Activated CD4-positive, alpha-beta memory T cell treated with anti-CD3 and anti-CD28 coated beads, Interleukin-2, amount 10 ng/mL, durations not matched to agents 7 days and 5 days (primary cell): ENCODE measurements around the gene CCS. TPM values are rescaled to one million over a fixed set of nuclear protein-coding genes. Genes with fewer than 3 reads are reported as not detected.
A peak's percentile ranks its signal among the peaks of the same experiment; 100 is the strongest.
"Not testable (repeated sequence)": the region's sequence is repeated elsewhere in the genome, so short reads cannot be mapped to it uniquely, and the experiment has no call there.

ENCODE experiments used
- CTCF ChIA-PET: fragments of 350-600 bp; sonication (Branson Sonifier 250); formaldehyde crosslinking; loops from one replicate; lab custom pipeline; 2021; ENCODE audit warnings: antibody characterized with exemption, inconsistent platforms; lab: Charles Lee
- POLR2A ChIA-PET: fragments of 350-600 bp; sonication (Branson Sonifier 250); formaldehyde crosslinking; loops from one replicate; lab custom pipeline; 2021; ENCODE audit warnings: antibody characterized with exemption; lab: Charles Lee
- DNase-seq: peaks from one replicate; pipeline ENCODE4 v3.0.0-alpha.2; 2020
- H3K27ac Mint-ChIP-seq: one replicate; pipeline ENCODE4 v1.8.0; 2021; ENCODE audit warnings: mild to moderate bottlenecking, mixed read lengths
- H3K27me3 Mint-ChIP-seq: one replicate; pipeline ENCODE4 v1.8.0; 2021; ENCODE audit warnings: mixed read lengths
- H3K36me3 Mint-ChIP-seq: one replicate; pipeline ENCODE4 v1.8.0; 2021; ENCODE audit warnings: low read depth, mixed read lengths
- H3K4me1 Mint-ChIP-seq: one replicate; pipeline ENCODE4 v1.8.0; 2021; ENCODE audit warnings: mixed read lengths
- H3K4me3 Mint-ChIP-seq: one replicate; pipeline ENCODE4 v1.8.0; 2021; ENCODE audit warnings: mild to moderate bottlenecking, mixed read lengths
- H3K9me3 Mint-ChIP-seq: one replicate; pipeline ENCODE4 v1.8.0; 2021; ENCODE audit warnings: mixed read lengths
- total RNA-seq, 2 experiments: library from RNA; stranded (reverse); gene quantifications; one replicate each; pipeline ENCODE4 v1.2.3, GENCODE V29; 2021

The CCS gene
- total RNA-seq, 2 experiments from 2014 or later, result 32.8 to 33.2 TPM

DNA sequence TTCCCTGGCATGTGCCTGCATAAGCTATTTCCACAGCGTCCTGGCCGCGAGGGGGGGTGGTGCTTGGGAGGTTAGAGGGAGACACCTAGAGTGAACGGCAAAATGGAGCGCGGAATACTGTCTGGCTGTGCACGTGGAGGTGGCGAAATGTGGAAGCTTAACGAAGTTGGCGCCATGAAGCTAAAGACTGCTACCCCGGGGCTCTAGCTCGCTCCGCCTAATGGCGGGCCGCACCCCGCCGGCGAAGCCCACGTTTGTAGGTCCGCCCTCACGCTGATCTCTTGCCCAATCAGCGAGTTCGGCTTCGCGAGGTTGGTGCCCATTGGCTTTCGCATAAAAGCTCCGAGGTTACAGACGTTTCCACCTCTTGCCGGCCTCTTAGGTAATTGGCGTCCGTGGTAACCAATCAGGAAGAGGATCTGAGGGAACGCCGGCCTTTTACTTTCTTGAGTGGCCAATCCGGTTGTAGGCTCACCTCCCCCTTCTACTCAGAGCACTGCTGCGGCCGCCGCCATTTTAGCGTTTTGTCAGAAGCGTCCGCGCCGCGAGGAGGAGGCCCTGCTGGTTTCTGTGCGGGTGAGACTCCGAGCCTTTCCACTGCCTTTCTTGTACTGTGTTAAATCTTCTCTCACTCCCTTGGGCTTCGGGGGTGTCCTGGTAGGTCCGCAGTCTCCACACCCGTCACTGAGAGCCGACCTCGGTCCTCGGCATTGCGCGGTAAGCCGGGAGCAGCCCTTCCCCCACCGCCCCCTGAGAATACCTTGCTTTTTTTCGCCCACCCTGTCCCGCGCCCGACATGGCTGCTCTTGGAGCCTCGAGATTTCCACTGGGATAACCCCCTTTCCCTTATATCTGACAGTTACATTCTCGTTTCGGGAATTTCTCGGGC is 45.4 kb downstream of the CCS start, which contains the start of gene RBM4:
TSS of gene RBM4 (plus strand) at position 527 of the 889 bp plus-strand sequence. CDS start 1,009 bp downstream, outside the sequence.
- no peaks in the 10 kb centered on the region for H3K9me3 Mint-ChIP-seq
- no peaks in the 10 kb centered on the region for H3K27me3 Mint-ChIP-seq
- peaks cover 60% of the 10 kb centered on the region for H3K4me1 Mint-ChIP-seq
- H3K36me3 Mint-ChIP-seq, result peaks cover 71% of the 10 kb centered on the region
- ChIA-PET CTCF (interaction anchor here (0.7 to 3.2 kb wide), 21 partner anchors 9 to 349 kb away, joined by 3 to 26 read pairs (median 4); partner anchors contain the start of genes CCDC87, CCS, PC and RBM14), POLR2A (interaction anchor here (0.7 to 9.3 kb wide), 32 partner anchors 8 to 601 kb away, joined by 3 to 125 read pairs (median 4); partner anchors contain the start of genes ACTN3, BBS1, BRMS1 and CCDC87)
- DNase-seq, result peak; percentile 98
- peak within 1 kb of the TSS; percentile 91 for H3K4me3 Mint-ChIP-seq
- H3K27ac Mint-ChIP-seq, result peak within 1 kb of the TSS; percentile 91

DNA sequence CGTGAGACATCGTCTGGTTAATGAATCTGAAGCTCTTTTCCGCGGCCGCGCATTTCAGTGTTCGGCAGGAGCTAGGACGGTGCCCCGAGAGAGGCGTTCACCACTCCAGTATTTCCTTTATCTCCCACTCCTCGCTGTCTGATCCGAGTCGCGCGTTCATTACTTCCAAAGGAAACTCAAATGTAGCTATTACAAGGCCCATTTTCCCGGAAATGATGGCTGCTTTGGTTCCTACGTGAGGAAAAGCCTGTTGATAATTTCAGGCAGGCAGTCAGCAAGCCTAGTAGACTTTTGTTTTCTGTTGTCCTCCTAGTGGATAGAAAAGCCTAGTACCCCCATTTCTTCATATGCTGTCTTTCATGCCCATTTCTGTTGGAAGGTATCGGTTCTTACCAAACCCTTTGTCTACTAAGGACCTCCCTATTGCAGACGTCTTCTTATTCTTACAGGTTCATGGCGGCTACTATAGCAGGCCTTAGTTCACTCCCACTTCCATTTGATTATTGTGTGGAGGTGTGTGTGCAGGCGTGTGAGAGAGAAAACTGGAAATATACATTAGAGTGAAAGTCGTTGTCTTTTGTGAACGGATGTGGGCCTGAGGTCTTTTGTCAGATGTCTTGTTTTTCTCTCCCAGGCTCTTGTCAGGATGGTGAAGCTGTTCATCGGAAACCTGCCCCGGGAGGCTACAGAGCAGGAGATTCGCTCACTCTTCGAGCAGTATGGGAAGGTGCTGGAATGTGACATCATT is 46.3 kb downstream of the CCS start:
- Mint-ChIP-seq H3K27ac (peak overlapping the region; percentile 91), H3K36me3 (peaks cover 77% of the 10 kb centered on the region), H3K4me3 (peak overlapping the region; percentile 91), H3K9me3 (no peaks in the 10 kb centered on the region), H3K27me3 (no peaks in the 10 kb centered on the region), H3K4me1 (peaks cover 68% of the 10 kb centered on the region)
- POLR2A ChIA-PET, result interaction anchor here (1.2 to 9.3 kb wide), 24 partner anchors 9 to 600 kb away, joined by 3 to 125 read pairs (median 8); partner anchors contain the start of genes ACTN3, BBS1, CCDC87 and CCS
- DNase-seq, result peak; percentile 34
- CTCF ChIA-PET, result interaction anchor here (0.9 to 3.2 kb wide), 13 partner anchors 9 to 230 kb away, joined by 3 to 26 read pairs (median 7); partner anchors contain the start of genes CCDC87, CCS, RBM14 and RBM4B

GRCh38 chr11:66639814-66640340 is 46.9 kb downstream of the CCS start:
- Mint-ChIP-seq H3K4me3 (peak overlapping the region; percentile 91), H3K4me1 (peaks cover 72% of the 10 kb centered on the region), H3K36me3 (peaks cover 77% of the 10 kb centered on the region), H3K27ac (peak overlapping the region; percentile 91)
- not testable (repeated sequence) for H3K9me3 Mint-ChIP-seq, DNase-seq, H3K27me3 Mint-ChIP-seq
- CTCF ChIA-PET, result interaction anchor here (2.4 kb wide), 1 partner anchor 47 kb away, joined by 8 read pairs; the partner anchor contains the start of genes CCDC87 and CCS
- POLR2A ChIA-PET, result interaction anchor here (1.0 to 9.3 kb wide), 13 partner anchors 10 to 600 kb away, joined by 3 to 125 read pairs (median 18); partner anchors contain the start of genes ACTN3, CCDC87, CCS and DPP3

DNA sequence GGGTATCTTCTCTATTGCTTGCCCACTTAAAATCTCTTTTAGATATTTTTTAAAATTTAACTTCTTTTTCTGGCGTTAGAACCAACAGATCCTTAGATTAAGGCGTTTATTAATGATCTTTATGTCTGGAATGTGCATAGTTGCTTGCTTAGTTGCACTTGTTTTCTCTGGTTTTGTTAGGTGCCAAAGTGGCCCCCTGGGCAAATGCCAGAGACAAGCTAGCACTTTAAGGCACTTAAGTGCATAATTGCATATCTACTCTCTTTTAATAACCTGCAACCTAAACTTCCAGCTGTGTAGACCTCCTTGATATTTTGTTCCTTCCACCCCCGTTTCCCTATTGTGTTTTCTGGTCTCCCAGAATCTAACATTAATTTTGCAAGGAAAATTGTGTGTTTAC is 48.8 kb downstream of the CCS start:
- H3K4me3 Mint-ChIP-seq, result peak overlapping the region; percentile 45
- CTCF ChIA-PET, result interaction anchor here (1.6 kb wide), 1 partner anchor 12 kb away, joined by 3 read pairs; no protein-coding TSS in a partner anchor
- H3K27me3 Mint-ChIP-seq, result no peaks in the 10 kb centered on the region
- H3K27ac Mint-ChIP-seq, result no peak overlapping the region
- H3K4me1 Mint-ChIP-seq, result peaks cover 87% of the 10 kb centered on the region
- DNase-seq, result no peak
- no peaks in the 10 kb centered on the region for H3K9me3 Mint-ChIP-seq
- peaks cover 96% of the 10 kb centered on the region for H3K36me3 Mint-ChIP-seq
- POLR2A ChIA-PET, result interaction anchor here (1.2 to 9.3 kb wide), 3 partner anchors 19 to 25 kb away, joined by 3 to 125 read pairs (median 18); no protein-coding TSS in a partner anchor

DNA sequence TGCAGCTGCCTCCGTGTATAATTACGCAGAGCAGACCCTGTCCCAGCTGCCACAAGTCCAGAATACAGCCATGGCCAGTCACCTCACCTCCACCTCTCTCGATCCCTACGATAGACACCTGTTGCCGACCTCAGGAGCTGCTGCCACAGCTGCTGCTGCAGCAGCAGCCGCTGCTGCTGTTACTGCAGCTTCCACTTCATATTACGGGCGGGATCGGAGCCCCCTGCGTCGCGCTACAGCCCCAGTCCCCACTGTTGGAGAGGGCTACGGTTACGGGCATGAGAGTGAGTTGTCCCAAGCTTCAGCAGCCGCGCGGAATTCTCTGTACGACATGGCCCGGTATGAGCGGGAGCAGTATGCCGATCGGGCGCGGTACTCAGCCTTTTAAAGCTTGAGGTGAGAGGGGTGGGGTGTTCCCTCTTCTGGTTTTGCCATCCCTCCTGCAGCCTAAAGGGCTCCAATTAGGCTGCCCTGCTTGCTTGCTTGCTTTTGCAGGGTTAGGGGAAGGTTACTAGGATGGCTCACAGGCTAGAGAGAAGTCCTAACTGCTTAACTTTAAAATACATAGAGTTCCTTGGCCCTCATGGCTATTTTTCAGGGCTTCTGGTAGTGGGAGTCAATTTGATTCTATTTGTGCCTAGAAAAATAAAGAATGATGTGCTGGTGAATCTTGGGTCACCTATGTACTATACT is 50.9 kb downstream of the CCS start:
- no peaks in the 10 kb centered on the region for H3K27me3 Mint-ChIP-seq
- no peak overlapping the region for H3K4me3 Mint-ChIP-seq
- ChIA-PET CTCF (no interaction called here), POLR2A (interaction anchor here (0.9 to 9.3 kb wide), 2 partner anchors 9 to 21 kb away, joined by 3 to 125 read pairs; no protein-coding TSS in a partner anchor)
- no peak for DNase-seq
- peaks cover 93% of the 10 kb centered on the region for H3K36me3 Mint-ChIP-seq
- H3K9me3 Mint-ChIP-seq, result no peaks in the 10 kb centered on the region
- peaks cover 84% of the 10 kb centered on the region for H3K4me1 Mint-ChIP-seq
- no peak overlapping the region for H3K27ac Mint-ChIP-seq

- Mint-ChIP-seq H3K4me1 (peaks cover 63% of the 10 kb centered on the region), H3K27ac (no peak overlapping the region), H3K9me3 (no peaks in the 10 kb centered on the region), H3K27me3 (no peaks in the 10 kb centered on the region), H3K4me3 (no peak overlapping the region), H3K36me3 (peaks cover 86% of the 10 kb centered on the region)
- DNase-seq, result no peak
- CTCF ChIA-PET, result interaction anchor here (0.9 to 1.6 kb wide), 2 partner anchors 13 to 31 kb away, joined by 5 to 6 read pairs; partner anchors contain the start of gene RBM4B
- POLR2A ChIA-PET, result interaction anchor here (1.1 to 7.3 kb wide), 3 partner anchors 8 to 30 kb away, joined by 3 to 45 read pairs (median 12); partner anchors contain the start of genes RBM14 and RBM4
Observed at GRCh38 chr11:66646828-66647227, 53.8 kb downstream of the CCS start.

GRCh38 chr11:66649903-66650302 is 56.9 kb downstream of the CCS start:
- peaks cover 38% of the 10 kb centered on the region for H3K4me1 Mint-ChIP-seq
- no peak overlapping the region for H3K4me3 Mint-ChIP-seq
- ChIA-PET POLR2A (interaction anchor here (1.7 to 7.3 kb wide), 2 partner anchors 11 to 33 kb away, joined by 5 to 45 read pairs; partner anchors contain the start of genes RBM14 and RBM4), CTCF (interaction anchor here (0.9 to 3.1 kb wide), 4 partner anchors 10 to 70 kb away, joined by 3 to 9 read pairs (median 5); partner anchors contain the start of genes RBM4 and RBM4B)
- no peaks in the 10 kb centered on the region for H3K9me3 Mint-ChIP-seq
- no peaks in the 10 kb centered on the region for H3K27me3 Mint-ChIP-seq
- H3K27ac Mint-ChIP-seq, result no peak overlapping the region
- DNase-seq, result no peak
- peaks cover 70% of the 10 kb centered on the region for H3K36me3 Mint-ChIP-seq

- POLR2A ChIA-PET, result interaction anchor here (7.3 kb wide), 1 partner anchor 12 kb away, joined by 45 read pairs; the partner anchor contains the start of gene RBM4
- no peak for DNase-seq
- CTCF ChIA-PET, result no interaction called here
- Mint-ChIP-seq H3K4me3 (no peak overlapping the region), H3K27ac (no peak overlapping the region), H3K9me3 (no peaks in the 10 kb centered on the region), H3K27me3 (no peaks in the 10 kb centered on the region), H3K4me1 (peaks cover 27% of the 10 kb centered on the region), H3K36me3 (peaks cover 65% of the 10 kb centered on the region)
Observed at GRCh38 chr11:66651016-66651415, 58.0 kb downstream of the CCS start.

DNA sequence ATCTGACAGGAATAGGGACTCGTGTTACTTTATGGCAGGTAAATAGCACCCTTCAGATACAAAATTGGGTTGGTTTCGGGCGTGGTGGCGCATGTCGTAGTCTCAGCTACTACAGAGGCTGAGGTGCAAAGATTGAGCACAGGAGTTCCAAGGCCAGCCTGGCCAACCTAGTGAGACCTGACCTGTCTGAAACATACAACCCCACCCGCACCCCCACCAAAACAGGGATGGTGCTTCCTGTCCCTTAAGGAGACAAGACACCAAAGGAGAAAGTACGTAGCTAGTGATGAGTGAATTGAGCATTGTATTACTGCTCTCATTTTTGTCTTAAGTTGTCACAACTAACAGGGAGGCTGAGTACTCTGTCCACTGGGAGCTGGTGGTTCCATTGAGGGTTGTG is 59.7 kb downstream of the CCS start:
- CTCF ChIA-PET, result no interaction called here
- no peak overlapping the region for H3K27ac Mint-ChIP-seq

DNA sequence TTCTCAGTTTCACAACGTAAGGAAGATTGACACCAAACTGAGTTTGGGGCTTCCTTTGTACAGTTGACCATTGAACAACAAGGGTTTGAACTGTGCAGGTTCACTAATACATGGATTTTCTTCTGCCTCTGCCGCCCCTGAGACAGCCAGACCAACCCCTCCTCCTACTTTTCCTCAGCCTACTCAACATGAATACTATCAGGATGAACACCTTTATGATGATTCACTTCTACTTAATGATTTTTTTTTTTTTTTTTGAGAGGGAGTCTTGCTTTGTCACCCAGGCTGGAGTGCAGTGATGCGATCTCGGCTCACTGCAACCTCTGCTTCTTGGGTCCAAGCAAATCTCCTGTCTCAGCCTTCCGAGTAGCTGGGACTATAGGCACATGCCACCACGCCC is 60.1 kb downstream of the CCS start:
- Mint-ChIP-seq H3K27ac (no peak overlapping the region), H3K36me3 (peaks cover 51% of the 10 kb centered on the region), H3K4me3 (no peak overlapping the region), H3K9me3 (no peaks in the 10 kb centered on the region), H3K4me1 (peaks cover 11% of the 10 kb centered on the region), H3K27me3 (no peaks in the 10 kb centered on the region)
- ChIA-PET POLR2A (interaction anchor here (0.7 to 7.3 kb wide), 4 partner anchors 9 to 36 kb away, joined by 3 to 45 read pairs (median 10); partner anchors contain the start of genes RBM14 and RBM4), CTCF (interaction anchor here (0.7 to 1.3 kb wide), 2 partner anchors 12 to 163 kb away, joined by 3 read pairs; no protein-coding TSS in a partner anchor)
- no peak for DNase-seq

More for the DNA sequence above, 59.7 kb downstream of the CCS start:
- no peaks in the 10 kb centered on the region for H3K27me3 Mint-ChIP-seq
- no peak overlapping the region for H3K4me3 Mint-ChIP-seq
- POLR2A ChIA-PET, result interaction anchor here (0.7 to 7.3 kb wide), 5 partner anchors 8 to 36 kb away, joined by 3 to 45 read pairs (median 8); partner anchors contain the start of genes RBM14 and RBM4
- DNase-seq, result no peak
- peaks cover 11% of the 10 kb centered on the region for H3K4me1 Mint-ChIP-seq
- peaks cover 52% of the 10 kb centered on the region for H3K36me3 Mint-ChIP-seq
- H3K9me3 Mint-ChIP-seq, result no peaks in the 10 kb centered on the region
